ENCODE data around the gene REEP1. TPM values are rescaled to one million over a fixed set of nuclear protein-coding genes. Genes with fewer than 3 reads are reported as not detected.

Gene REEP1
- total RNA-seq, 1 donor from 2014 or later, result 0.62 TPM

GRCh38 chr2:86342488-86342887 is 5.1 kb upstream of the REEP1 start:
- DNase-seq (ENCODE audit: low spot score), result no peak
- Mint-ChIP-seq H3K4me1 (ENCODE audit: unreplicated experiment) (peaks cover 3% of the 10 kb centered on the region), H3K27ac (ENCODE audit: unreplicated experiment) (no peak overlapping the region), H3K4me3 (ENCODE audit: unreplicated experiment) (no peak overlapping the region), H3K27me3 (ENCODE audit: unreplicated experiment) (peaks cover 13% of the 10 kb centered on the region), H3K36me3 (ENCODE audit: low read depth, unreplicated experiment) (peaks cover 5% of the 10 kb centered on the region), H3K9me3 (ENCODE audit: unreplicated experiment) (no peaks in the 10 kb centered on the region)
- TF ChIP-seq CTCF (IDR thresholded peaks at IDR 0.05; ENCODE audit: unreplicated experiment), result no peak

- H3K27me3 Mint-ChIP-seq (ENCODE audit: unreplicated experiment), result peaks cover 16% of the 10 kb centered on the region
- no peak for TF ChIP-seq CTCF (IDR thresholded peaks at IDR 0.05; ENCODE audit: unreplicated experiment)
- H3K4me1 Mint-ChIP-seq (ENCODE audit: unreplicated experiment), result peaks cover 5% of the 10 kb centered on the region
- peaks cover 5% of the 10 kb centered on the region for H3K36me3 Mint-ChIP-seq (ENCODE audit: low read depth, unreplicated experiment)
- no peak for DNase-seq (ENCODE audit: low spot score)
- H3K4me3 Mint-ChIP-seq (ENCODE audit: unreplicated experiment), result no peak overlapping the region
- no peaks in the 10 kb centered on the region for H3K9me3 Mint-ChIP-seq (ENCODE audit: unreplicated experiment)
- H3K27ac Mint-ChIP-seq (ENCODE audit: unreplicated experiment), result no peak overlapping the region
Observed at GRCh38 chr2:86341470-86341869, 4.0 kb upstream of the REEP1 start.

GRCh38 chr2:86338778-86339295 is 1.4 kb upstream of the REEP1 start:
- Mint-ChIP-seq H3K4me1 (ENCODE audit: unreplicated experiment) (peaks cover 10% of the 10 kb centered on the region), H3K4me3 (ENCODE audit: unreplicated experiment) (no peak overlapping the region)
- no peak for TF ChIP-seq CTCF (IDR thresholded peaks at IDR 0.05; ENCODE audit: unreplicated experiment)

GRCh38 chr2:86336675-86337243 is 667 bp downstream of the REEP1 start:
- DNase-seq (ENCODE audit: low spot score), result no peak
- Mint-ChIP-seq H3K9me3 (ENCODE audit: unreplicated experiment) (no peaks in the 10 kb centered on the region), H3K4me1 (ENCODE audit: unreplicated experiment) (peaks cover 10% of the 10 kb centered on the region), H3K27ac (ENCODE audit: unreplicated experiment) (no peak overlapping the region), H3K4me3 (ENCODE audit: unreplicated experiment) (peak overlapping the region; percentile 84), H3K27me3 (ENCODE audit: unreplicated experiment) (peaks cover 31% of the 10 kb centered on the region), H3K36me3 (ENCODE audit: low read depth, unreplicated experiment) (peaks cover 10% of the 10 kb centered on the region)
- TF ChIP-seq CTCF (IDR thresholded peaks at IDR 0.05; ENCODE audit: unreplicated experiment), result no peak

More at GRCh38 chr2:86338778-86339295, 1.4 kb upstream of the REEP1 start:
- Mint-ChIP-seq H3K9me3 (ENCODE audit: unreplicated experiment) (no peaks in the 10 kb centered on the region), H3K27ac (ENCODE audit: unreplicated experiment) (no peak overlapping the region), H3K36me3 (ENCODE audit: low read depth, unreplicated experiment) (peaks cover 10% of the 10 kb centered on the region), H3K27me3 (ENCODE audit: unreplicated experiment) (peaks cover 31% of the 10 kb centered on the region)
- DNase-seq (ENCODE audit: low spot score), result no peak

- no peak for TF ChIP-seq CTCF (IDR thresholded peaks at IDR 0.05; ENCODE audit: unreplicated experiment)
- DNase-seq (ENCODE audit: low spot score), result no peak
- H3K9me3 Mint-ChIP-seq (ENCODE audit: unreplicated experiment), result no peaks in the 10 kb centered on the region
- peak overlapping the region; percentile 70 for H3K27ac Mint-ChIP-seq (ENCODE audit: unreplicated experiment)
- H3K4me1 Mint-ChIP-seq (ENCODE audit: unreplicated experiment), result peaks cover 10% of the 10 kb centered on the region
- peak overlapping the region; percentile 79 for H3K4me3 Mint-ChIP-seq (ENCODE audit: unreplicated experiment)
- peaks cover 31% of the 10 kb centered on the region for H3K27me3 Mint-ChIP-seq (ENCODE audit: unreplicated experiment)
- H3K36me3 Mint-ChIP-seq (ENCODE audit: low read depth, unreplicated experiment), result peaks cover 8% of the 10 kb centered on the region
Observed at GRCh38 chr2:86335865-86336674, 1.4 kb downstream of the REEP1 start.

Measured in endothelial cell (in vitro differentiated cells).